Memory B cell (primary cell): ENCODE results near the gene CNTD1.
"Not testable (repeated sequence)": the region's sequence is repeated elsewhere in the genome, so short reads cannot be mapped to it uniquely, and the experiment has no call there.

Source experiments
- ATAC-seq: fragments of 150-1000 bp; cut with Tn5 transposase; 2 replicates; pipeline ENCODE4 v1.10.0; 2021; ENCODE audit warnings: low read depth, mild to moderate bottlenecking, moderate library complexity
- DNase-seq, 2 donors: peaks; one replicate each; pipeline ENCODE4 v3.0.0; 2022; ENCODE audit warnings: low spot score in 2 of 2
- H3K27ac Mint-ChIP-seq: one replicate; pipeline ENCODE4 v1.8.0; 2022; ENCODE audit warnings: mild to moderate bottlenecking, moderate library complexity, mixed read lengths
- H3K27me3 Mint-ChIP-seq: one replicate; pipeline ENCODE4 v1.8.0; 2022; ENCODE audit warnings: mixed read lengths
- H3K36me3 Mint-ChIP-seq: one replicate; pipeline ENCODE4 v1.8.0; 2022; ENCODE audit warnings: mild to moderate bottlenecking, mixed read lengths
- H3K4me1 Mint-ChIP-seq: one replicate; pipeline ENCODE4 v1.8.0; 2022; ENCODE audit warnings: mixed read lengths
- H3K4me3 Mint-ChIP-seq: one replicate; pipeline ENCODE4 v1.8.0; 2022; ENCODE audit warnings: mild to moderate bottlenecking, moderate library complexity, mixed read lengths
- H3K9me3 Mint-ChIP-seq: one replicate; pipeline ENCODE4 v1.8.0; 2022; ENCODE audit warnings: mixed read lengths

The CNTD1 gene, protein sequence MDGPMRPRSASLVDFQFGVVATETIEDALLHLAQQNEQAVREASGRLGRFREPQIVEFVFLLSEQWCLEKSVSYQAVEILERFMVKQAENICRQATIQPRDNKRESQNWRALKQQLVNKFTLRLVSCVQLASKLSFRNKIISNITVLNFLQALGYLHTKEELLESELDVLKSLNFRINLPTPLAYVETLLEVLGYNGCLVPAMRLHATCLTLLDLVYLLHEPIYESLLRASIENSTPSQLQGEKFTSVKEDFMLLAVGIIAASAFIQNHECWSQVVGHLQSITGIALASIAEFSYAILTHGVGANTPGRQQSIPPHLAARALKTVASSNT

DNA sequence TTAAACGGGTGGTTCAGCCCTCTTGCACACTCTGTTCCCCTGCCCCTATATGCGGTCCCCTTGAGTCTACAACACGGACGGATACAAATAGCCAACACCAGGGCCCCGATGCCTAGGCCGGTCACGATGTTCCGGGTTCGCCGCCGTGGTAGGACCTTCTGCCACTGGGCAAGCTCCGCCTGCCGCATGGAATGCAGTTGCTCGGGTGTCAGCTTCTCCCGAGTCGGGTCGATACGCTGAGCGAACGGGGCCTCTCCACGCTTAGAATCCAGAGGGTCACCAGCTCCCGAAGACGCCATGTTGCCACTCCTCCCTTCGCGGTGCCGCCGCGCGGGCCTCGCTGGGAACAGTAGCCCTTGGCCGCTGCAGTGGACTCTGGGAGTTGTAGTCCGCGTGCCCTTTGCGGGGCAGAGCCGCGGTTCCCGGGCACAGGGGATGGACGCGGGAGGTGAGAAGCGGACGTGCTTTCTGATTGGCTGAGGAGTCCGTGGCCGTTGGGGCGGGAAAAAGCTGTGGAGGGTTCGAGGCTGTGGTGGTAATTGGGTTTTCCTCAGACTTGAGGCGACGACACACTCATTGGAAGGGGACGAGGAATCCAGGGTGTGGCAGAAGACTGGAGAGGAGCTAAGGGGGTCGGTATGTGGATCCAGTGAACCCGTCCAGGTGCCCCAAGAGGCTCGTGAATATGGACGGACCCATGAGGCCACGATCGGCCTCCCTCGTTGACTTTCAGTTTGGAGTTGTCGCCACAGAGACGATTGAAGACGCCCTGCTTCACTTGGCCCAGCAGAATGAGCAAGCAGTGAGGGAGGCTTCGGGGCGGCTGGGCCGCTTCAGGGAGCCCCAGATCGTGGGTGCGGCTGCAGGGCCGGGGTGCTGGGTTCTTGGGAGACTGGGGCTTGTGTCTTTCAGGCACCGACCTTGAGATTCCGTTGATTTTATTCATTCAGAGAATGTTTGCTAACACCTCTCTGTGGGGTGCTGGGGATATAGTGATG is at the start of gene CNTD1, which contains the start of gene COA3:
CNTD1 (plus strand) TSS at position 479 of the 998 bp plus-strand sequence; CDS start at position 686, 207 bp downstream.
COA3 (minus strand) TSS at position 322 of the 998 bp plus-strand sequence; CDS start at position 299, 23 bp downstream.
- Mint-ChIP-seq H3K4me3 (peak within 1 kb of the TSS; percentile 96), H3K36me3 (peaks cover 6% of the 10 kb centered on the region), H3K27ac (peak within 1 kb of the TSS; percentile 85), H3K4me1 (peaks cover 25% of the 10 kb centered on the region), H3K27me3 (no peaks in the 10 kb centered on the region), H3K9me3 (no peaks in the 10 kb centered on the region)
- DNase-seq: peak; percentile 49 to 69
- peak; percentile 99 for ATAC-seq

DNA sequence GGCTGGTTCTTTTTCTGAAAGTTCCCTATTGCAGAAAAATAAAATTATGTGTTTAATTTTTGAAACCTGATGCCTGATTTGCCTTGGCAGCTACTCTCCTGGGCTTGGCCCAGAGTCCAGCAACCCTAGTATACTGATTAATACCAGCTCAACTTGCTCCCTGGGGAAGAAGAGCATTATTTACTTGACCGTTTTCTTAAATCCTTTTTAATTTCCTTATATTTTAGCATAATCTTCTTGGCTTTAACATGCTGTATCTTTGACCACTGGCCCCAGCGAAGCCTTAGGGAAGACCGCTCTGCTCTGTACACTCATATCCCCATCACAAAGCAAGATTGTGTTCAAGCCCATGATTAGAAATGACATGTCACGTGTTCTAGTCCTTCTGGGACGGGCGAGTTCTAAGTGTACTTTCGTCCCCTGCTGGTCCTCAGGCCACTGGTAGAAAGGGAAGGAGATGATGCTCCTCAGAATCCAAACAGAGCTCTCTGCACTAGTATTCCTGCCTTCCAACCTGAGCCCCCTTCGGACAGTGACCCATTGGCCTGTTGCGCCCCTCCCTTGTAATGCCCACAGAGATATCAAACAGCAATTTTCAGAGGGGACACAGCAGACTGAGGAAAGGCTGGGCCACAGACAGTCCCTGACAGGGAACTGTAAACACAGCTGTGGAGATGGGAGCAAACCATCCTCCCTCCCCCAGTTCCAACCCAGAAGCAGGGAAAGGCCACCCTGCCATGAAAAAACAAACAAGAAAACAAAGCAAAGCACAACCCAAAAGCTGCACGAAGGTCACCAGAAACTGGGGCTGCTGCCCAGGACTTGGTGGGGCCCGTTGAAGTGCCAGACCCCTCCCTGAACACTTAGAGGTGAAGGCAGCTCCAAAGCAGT is 49.5 kb upstream of the CNTD1 start:
- DNase-seq (no peak), ATAC-seq (no peak)
- no peak overlapping the region for H3K27ac Mint-ChIP-seq
- peaks cover 3% of the 10 kb centered on the region for H3K4me1 Mint-ChIP-seq
- peaks cover 10% of the 10 kb centered on the region for H3K27me3 Mint-ChIP-seq
- no peak overlapping the region for H3K4me3 Mint-ChIP-seq
- no peaks in the 10 kb centered on the region for H3K36me3 Mint-ChIP-seq
- H3K9me3 Mint-ChIP-seq: no peaks in the 10 kb centered on the region

DNA sequence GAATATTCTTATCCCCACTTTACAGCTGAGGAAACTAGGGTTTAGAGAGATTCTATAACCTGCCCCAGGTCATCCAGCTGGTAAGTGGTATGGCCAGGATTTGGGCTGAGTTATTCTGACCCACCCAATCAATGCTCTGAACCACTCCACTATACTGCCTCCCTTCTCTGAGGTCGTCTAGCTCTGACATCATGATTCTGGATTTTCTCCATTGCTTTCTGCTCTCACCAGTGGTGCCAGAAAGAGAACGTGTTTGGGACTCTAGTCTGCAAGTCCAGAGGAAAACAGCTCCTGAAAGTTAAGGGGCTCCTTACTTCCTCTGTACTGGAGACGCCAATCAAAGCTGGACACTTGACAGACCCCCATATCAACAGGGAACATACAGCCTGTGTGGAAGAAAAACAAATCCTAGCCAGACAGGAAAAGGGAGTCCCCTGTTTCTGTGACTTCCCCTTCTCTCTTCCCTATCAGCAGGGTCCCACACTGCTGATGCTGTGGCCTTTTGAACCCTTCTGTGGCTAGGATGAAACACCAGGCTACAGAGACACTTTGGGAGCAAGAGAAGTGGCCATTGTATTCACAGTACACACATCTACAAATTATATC is 47.8 kb upstream of the CNTD1 start:
- H3K4me1 Mint-ChIP-seq: no peaks in the 10 kb centered on the region
- no peaks in the 10 kb centered on the region for H3K9me3 Mint-ChIP-seq
- no peak for ATAC-seq
- no peak overlapping the region for H3K4me3 Mint-ChIP-seq
- DNase-seq: no peak
- H3K36me3 Mint-ChIP-seq: no peaks in the 10 kb centered on the region
- H3K27me3 Mint-ChIP-seq: peaks cover 14% of the 10 kb centered on the region
- no peak overlapping the region for H3K27ac Mint-ChIP-seq

DNA sequence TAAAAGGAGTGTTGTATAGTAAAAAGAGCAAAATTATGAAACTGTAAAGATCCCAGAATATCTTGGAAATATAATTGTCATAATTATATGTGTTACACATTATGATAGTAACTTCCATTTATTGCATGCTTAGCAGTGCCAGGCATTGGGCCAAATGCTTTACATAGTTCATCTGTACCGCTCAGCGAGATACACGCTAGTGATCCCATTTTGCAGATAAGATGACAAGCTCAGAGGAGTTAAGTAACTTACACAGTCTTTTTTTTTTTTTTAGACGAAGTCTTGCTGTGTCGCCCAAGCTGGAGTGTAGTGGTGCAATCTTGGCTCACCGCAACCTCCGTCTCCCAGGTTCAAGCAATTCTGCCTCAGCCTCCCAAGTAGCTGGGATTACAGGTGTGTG is 47.0 kb upstream of the CNTD1 start:
- no peak overlapping the region for H3K4me3 Mint-ChIP-seq
- ATAC-seq: no peak
- no peak overlapping the region for H3K27ac Mint-ChIP-seq
- H3K9me3 Mint-ChIP-seq: no peaks in the 10 kb centered on the region
- DNase-seq: no peak
- H3K4me1 Mint-ChIP-seq: no peaks in the 10 kb centered on the region
- H3K36me3 Mint-ChIP-seq: no peaks in the 10 kb centered on the region
- peaks cover 17% of the 10 kb centered on the region for H3K27me3 Mint-ChIP-seq

DNA sequence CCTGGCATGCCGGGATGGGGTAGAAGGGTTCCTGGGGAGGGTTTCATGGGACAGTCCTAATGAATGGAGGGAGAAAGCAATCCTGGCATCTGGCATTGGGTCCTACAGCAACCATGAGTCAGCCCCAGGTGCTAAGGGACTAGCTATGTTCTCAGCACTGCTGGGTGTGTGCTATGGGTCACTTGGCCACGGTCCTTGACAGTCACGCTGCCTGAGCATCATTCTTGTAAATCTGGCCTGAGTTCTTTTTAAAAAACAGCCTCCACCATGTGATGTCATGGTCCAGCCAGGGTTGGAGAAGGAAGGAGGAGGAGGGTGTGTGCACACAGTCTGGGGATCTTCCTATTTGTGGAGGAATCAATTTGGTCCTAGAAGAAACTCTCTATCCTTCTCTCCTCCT is 43.9 kb upstream of the CNTD1 start:
- ATAC-seq (no peak), DNase-seq (no peak)
- Mint-ChIP-seq H3K27ac (no peak overlapping the region), H3K27me3 (peaks cover 10% of the 10 kb centered on the region), H3K4me3 (no peak overlapping the region), H3K36me3 (no peaks in the 10 kb centered on the region), H3K9me3 (no peaks in the 10 kb centered on the region), H3K4me1 (peaks cover 2% of the 10 kb centered on the region)

DNA sequence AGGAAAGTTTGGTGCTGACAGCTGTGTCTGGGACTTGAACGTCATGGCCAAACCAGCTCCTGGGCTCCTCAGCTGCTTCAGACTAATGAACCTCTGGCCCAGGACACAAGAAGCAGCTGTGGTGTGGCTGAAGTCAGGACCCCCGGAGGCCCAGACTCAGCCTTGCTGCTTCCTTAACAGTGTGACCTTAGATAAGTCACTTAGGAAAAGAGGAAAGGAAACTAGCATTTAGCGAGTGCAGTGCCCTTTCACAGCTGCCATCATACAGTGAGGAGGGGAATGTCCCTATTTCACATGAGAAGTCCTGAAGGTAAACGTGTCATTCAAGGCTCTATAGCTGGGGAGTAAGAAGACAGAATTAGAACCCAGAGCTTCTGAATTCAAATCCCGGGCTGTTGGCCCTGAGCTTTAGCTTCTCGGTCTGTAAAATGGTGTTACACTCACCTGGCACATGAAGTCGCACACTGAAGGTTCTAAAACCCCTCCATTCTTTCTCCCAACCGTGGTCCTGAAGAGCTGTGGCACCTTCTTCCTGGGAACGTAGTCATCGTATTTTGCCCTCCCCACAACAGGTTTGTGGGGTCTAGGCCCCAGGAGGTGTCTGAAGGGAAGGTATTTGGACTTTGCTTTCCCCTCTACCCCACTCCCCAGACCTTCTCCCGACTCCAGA is 38.5 kb upstream of the CNTD1 start:
- Mint-ChIP-seq H3K4me3 (no peak overlapping the region), H3K9me3 (no peaks in the 10 kb centered on the region), H3K4me1 (peaks cover 19% of the 10 kb centered on the region), H3K27me3 (peaks cover 28% of the 10 kb centered on the region), H3K27ac (no peak overlapping the region), H3K36me3 (no peaks in the 10 kb centered on the region)
- ATAC-seq (peak; percentile 88), DNase-seq (peak in 1 of 2 donors; percentile 16)

DNA sequence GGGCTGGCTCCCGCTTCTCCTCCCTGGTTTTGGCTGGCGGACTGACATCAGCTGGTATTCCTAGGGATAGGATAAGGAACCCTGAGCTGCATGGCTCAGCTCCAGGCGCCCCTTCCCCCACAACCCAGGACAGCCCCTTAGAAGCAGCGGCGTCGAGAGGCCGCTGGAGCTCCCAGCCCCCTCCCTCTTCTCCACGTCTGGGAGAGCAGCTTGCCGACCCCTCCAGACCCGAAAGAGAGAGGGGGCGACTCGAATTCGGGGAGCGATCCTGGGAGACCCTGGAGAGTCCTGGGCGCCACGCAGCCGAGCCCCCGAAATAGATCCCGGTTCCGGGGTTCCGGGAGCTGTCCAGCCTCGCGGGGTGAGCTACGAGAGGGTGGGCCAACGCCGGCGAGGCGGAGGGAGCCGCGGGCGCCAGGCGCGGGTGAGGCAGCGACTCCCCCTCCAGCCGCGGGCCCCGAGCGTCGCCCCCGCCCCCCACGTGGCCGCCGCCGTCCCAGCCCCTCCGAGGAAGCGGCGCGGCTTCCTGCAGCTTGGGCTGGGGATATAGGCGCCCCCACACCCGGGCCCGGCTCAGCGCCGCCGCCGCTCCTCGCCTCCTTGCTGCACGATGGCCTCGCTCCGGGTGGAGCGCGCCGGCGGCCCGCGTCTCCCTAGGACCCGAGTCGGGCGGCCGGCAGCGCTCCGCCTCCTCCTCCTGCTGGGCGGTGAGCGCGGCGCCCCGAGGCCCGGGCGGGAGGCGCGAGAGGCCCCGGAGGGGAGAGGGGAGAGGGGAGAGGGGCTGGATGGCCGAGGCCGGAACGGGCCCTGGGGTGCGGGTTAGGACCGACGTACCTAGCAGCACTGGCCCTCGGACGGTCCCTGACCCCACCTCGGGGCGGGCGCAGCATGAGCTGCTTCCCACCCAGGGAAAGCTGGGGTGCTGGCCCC is 37.7 kb upstream of the CNTD1 start, which contains the start of gene RAMP2:
RAMP2 (plus strand) TSS at position 576 of the 930 bp plus-strand sequence; CDS start at position 611, 35 bp downstream.
- Mint-ChIP-seq H3K36me3 (no peaks in the 10 kb centered on the region), H3K9me3 (no peaks in the 10 kb centered on the region), H3K27me3 (peaks cover 32% of the 10 kb centered on the region), H3K27ac (no peak within 1 kb of the TSS), H3K4me3 (peak within 1 kb of the TSS; percentile 73), H3K4me1 (peaks cover 19% of the 10 kb centered on the region)
- DNase-seq: peak in 1 of 2 donors; percentile 34
- peak; percentile 24 for ATAC-seq

DNA sequence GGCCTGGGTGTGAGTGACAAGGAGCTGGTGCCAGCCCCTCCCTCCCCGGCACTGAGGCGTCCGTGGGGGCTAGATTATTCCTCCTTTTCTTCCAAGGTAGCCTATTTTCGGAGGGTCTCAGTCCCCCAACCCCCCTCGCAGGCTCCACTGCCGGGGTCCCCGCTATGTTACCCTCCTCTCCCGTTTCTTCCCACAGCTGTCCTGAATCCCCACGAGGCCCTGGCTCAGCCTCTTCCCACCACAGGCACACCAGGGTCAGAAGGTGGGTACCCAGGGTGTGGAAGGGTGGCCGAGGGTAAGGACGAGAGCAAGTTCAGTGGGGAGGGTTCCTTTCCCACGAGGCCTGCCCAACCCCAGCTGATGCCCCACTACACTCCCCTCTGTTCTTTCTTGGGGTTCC is 37.0 kb upstream of the CNTD1 start:
- peaks cover 27% of the 10 kb centered on the region for H3K27me3 Mint-ChIP-seq
- no peak for ATAC-seq
- no peak overlapping the region for H3K27ac Mint-ChIP-seq
- DNase-seq: no peak
- H3K36me3 Mint-ChIP-seq: no peaks in the 10 kb centered on the region
- H3K4me3 Mint-ChIP-seq: peak overlapping the region; percentile 73
- peaks cover 19% of the 10 kb centered on the region for H3K4me1 Mint-ChIP-seq
- no peaks in the 10 kb centered on the region for H3K9me3 Mint-ChIP-seq

DNA sequence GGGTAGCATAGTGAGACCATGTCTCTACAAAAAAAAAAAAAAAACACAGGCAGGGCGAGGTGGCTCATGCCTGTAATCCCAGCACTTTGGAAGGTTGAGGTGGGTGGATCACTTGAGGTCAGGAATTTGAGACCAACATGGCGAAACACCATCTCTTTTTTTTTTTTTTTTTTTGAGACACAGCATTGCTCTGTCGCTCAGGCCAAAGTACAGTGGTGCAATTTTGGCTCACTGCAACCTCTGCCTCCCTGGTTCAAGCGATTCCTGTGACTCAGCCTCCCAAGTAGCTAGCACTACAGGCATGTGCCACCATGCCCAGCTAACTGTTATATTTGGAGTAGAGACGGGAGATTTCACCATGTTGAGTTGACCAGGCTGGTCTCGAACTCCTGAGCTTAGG is 32.5 kb upstream of the CNTD1 start:
- no peak overlapping the region for H3K27ac Mint-ChIP-seq
- H3K9me3 Mint-ChIP-seq: no peaks in the 10 kb centered on the region
- DNase-seq: no peak
- no peak overlapping the region for H3K4me3 Mint-ChIP-seq
- peaks cover 9% of the 10 kb centered on the region for H3K4me1 Mint-ChIP-seq
- no peaks in the 10 kb centered on the region for H3K36me3 Mint-ChIP-seq
- H3K27me3 Mint-ChIP-seq: peaks cover 33% of the 10 kb centered on the region
- ATAC-seq: no peak

DNA sequence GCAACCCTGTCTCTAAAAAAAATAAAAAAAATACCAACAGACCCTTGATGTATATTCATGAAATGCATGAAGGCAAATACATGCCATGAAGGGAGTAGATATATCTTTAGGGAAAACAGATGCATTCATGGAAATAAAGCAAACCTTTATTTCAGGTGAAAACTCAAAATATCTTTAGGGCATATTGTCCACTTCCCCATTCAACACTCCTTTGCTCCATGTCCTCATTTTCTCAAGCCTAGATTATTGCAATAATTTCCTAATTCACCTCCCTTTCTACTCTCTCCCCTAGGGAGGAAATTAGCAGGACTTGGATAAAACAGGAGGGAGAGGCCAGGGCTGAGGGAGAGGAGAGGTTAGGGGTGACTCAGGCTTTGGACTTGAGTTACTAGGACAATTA is 31.1 kb upstream of the CNTD1 start:
- DNase-seq (no peak), ATAC-seq (no peak)
- H3K4me3 Mint-ChIP-seq: no peak overlapping the region
- no peaks in the 10 kb centered on the region for H3K9me3 Mint-ChIP-seq
- H3K4me1 Mint-ChIP-seq: peaks cover 9% of the 10 kb centered on the region
- no peaks in the 10 kb centered on the region for H3K36me3 Mint-ChIP-seq
- H3K27ac Mint-ChIP-seq: no peak overlapping the region
- H3K27me3 Mint-ChIP-seq: peaks cover 24% of the 10 kb centered on the region

DNA sequence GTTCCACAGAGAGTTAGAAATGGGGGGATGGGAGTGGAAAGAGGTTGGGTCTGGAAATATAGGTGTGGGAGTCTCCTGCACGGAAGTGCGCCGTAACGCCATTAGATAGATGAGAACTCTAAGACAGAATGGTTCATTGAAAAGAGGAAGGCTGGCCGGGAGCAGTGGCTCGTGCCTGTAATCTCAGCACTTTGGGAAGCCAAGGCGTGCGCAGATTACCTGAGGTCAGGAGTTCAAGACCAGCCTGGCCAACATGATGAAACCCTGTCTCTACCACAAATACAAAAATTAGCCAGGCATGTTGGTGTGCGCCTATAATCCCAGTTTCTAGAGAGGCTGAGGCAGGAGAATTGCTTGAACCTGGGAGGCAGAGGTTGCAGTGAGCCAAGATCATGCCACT is 30.7 kb upstream of the CNTD1 start:
- H3K4me1 Mint-ChIP-seq, H3K36me3 Mint-ChIP-seq, H3K27ac Mint-ChIP-seq, DNase-seq, H3K9me3 Mint-ChIP-seq, H3K4me3 Mint-ChIP-seq, ATAC-seq: not testable (repeated sequence)
- H3K27me3 Mint-ChIP-seq: peaks cover 19% of the 10 kb centered on the region

DNA sequence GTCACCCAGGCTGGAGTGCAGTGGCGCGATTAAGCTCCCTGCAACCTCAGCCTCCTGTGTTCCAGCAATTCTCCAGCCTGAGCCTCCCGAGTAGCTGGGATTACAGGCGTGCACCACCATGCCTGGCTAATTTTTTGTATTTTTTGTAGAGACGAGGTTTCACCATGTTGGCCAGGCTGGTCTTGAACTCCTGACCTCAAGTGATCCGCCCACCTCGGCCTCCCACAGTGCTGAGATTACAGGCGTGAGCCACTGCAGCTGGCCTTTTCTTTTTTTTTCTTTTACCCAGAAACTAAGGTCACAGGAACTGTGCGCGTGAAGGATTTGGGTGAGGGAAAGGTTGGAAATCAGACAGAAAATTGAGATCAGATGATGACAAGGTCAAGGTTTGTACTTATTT is 28.7 kb upstream of the CNTD1 start:
- Mint-ChIP-seq H3K27me3 (peaks cover 12% of the 10 kb centered on the region), H3K4me1 (peaks cover 14% of the 10 kb centered on the region)
- DNase-seq, H3K9me3 Mint-ChIP-seq, H3K36me3 Mint-ChIP-seq, H3K27ac Mint-ChIP-seq, ATAC-seq, H3K4me3 Mint-ChIP-seq: not testable (repeated sequence)
